GM18507 (cell line): ENCODE measurements around the gene MRPS5.

ENCODE experiments used
- DNase-seq: peaks from one replicate; pipeline ENCODE4 v3.0.0; 2011; ENCODE audit warnings: low read depth; ENCODE audit not compliant: insufficient read length; ENCODE audit errors: extremely low spot score
- FAIRE-seq: peaks from 2 replicates; lab custom pipeline; 2011; peaks lifted over from hg19 to GRCh38; lab: Jason Lieb, UNC

Gene MRPS5

DNA sequence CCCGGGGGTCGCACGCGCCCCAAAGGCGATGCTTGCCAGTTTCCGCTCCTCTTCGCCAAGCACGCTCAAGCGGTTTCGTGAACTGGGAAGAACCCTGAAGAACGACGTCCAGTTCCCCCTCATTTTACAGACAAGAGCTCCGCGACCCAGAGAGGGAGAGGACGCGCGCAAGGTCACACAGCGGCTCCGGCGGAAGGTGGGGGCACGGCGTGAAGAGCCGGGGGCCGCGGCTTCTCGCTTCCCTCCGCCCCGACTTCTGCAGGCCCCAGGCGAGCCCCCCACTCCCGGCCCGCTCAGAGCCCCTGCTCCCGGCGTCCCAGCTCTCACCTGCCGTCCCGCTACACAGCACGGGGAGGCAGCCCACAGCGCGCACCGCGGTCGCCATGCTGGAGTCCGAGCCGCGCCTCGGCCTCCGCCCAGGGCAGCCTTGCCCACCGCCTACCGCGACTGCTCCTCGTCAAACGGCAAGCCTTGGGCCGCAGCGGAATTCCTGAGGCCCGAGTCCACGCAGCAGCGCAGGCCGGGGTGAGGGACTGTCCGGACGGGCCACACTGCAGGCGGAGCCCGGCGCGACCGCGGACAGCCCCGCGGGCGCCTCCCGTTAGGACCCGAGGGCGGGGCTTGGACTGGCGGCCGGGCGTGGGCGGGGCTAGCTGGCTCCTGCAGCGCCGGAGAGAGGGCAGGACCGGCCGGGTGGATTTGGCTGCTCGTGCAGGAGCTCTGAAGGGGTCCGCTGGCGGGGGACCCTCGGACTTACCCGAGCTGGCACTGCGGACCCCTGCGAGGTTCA lies at the start of gene MRPS5:
MRPS5 (minus strand) TSS at position 402 of the 790 bp plus-strand sequence; CDS start at position 385, 17 bp downstream.
- FAIRE-seq: peak; percentile 29
- peak; percentile 91 for DNase-seq

- DNase-seq (no peak), FAIRE-seq (no peak)
These were observed 44.6 kb upstream of the MRPS5 start for GRCh38 chr2:95166065-95166763.

DNA sequence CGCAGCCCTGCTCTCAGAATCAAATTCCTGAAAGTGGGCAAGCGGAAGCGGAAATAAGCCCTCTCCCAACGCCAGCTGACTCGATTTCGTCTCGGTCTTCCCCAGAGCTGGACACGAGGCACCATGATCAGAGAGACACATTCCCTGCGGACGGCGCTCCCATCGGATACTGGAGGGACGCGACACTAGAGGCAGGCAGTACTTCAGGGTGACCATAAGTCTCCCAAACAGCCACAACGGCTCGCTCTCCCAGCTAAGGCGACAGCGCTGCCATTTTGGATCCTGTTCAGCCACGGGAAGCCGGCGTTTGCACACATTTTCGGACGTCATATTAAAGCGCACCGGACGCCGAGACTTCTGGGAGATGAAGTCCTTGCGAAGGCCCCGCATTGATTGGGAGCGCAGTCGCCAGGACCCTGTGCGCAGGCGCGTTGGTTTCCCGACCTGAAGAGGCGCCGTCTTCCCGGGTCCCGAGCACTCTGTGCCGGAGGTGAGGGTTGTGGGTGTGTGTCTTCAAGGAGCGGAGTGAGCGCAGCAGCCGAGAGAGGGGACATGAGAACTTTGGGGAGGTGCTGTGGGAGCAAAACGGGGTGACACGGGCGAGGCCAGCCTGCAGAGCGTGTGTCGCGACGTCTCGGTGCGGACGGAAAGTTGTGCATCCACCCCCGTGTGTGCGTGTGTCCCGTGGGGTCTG lies 43.9 kb upstream of the MRPS5 start, which contains the start of gene ZNF2:
ZNF2 (plus strand) TSS at position 439 of the 694 bp plus-strand sequence. CDS start 10,418 bp downstream, outside the sequence.
- FAIRE-seq: peak; percentile 92

DNA sequence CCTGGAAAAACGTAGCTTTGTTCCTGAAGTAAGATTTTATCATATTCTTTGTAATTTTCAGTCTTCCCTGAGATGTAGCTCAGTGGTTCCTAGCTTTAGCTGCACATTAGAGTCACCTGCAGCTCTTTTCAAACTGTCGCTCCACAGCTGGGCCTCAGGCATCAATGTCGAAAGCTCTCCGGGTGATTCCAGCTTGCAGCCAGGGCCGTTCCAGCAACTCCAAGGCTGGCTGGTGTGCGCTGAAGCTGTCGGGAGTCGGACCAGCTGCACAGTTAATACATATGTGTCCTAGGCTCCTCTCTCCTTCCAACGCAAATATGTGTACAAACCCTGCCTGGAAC lies 43.4 kb upstream of the MRPS5 start:
- no peak for FAIRE-seq
- DNase-seq: no peak

More for the DNA sequence above, 43.9 kb upstream of the MRPS5 start, which contains the start of gene ZNF2:
- DNase-seq: peak; percentile 100

DNA sequence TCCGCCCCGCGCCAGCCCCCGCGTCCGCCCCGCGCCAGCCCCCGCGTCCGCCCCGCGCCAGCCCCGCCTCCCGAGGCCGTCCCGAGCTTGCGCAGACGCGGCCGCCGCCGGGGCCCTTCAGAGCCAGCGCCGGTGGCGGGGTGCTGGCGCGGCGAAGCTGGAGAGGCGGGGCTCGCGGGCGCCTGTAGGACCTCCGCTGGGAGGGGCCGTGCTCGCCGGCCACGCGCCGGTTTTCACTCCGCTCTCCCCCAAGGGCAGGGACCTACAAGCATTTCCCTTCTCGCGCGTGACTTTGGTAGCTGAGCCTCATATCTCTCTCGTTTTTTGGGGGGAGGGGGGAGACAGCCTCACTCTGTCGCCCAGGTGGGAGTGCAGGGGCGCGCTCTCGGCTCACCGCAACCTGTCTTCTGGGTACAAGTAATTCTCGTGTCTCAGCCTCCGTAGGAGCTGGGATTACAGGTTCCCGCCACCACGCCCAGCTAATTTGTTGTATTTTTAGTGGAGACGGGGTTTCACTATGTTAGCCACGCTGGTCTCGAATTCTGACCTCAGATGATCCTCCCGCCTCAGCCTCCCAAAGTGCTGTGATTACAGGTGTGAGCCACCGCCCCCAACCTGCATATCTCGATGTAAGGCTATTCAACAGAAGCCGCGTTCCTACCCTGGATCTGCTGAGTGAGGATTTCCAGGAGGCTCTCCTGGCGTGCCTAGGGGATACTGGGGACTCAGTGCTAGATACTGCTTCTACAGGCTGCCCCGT lies 38.3 kb upstream of the MRPS5 start, which contains the start of gene ZNF514:
ZNF514 (minus strand) TSS at position 159 of the 760 bp plus-strand sequence. CDS start 6,595 bp downstream, outside the sequence.
- FAIRE-seq (no peak), DNase-seq (peak; percentile 59)

DNA sequence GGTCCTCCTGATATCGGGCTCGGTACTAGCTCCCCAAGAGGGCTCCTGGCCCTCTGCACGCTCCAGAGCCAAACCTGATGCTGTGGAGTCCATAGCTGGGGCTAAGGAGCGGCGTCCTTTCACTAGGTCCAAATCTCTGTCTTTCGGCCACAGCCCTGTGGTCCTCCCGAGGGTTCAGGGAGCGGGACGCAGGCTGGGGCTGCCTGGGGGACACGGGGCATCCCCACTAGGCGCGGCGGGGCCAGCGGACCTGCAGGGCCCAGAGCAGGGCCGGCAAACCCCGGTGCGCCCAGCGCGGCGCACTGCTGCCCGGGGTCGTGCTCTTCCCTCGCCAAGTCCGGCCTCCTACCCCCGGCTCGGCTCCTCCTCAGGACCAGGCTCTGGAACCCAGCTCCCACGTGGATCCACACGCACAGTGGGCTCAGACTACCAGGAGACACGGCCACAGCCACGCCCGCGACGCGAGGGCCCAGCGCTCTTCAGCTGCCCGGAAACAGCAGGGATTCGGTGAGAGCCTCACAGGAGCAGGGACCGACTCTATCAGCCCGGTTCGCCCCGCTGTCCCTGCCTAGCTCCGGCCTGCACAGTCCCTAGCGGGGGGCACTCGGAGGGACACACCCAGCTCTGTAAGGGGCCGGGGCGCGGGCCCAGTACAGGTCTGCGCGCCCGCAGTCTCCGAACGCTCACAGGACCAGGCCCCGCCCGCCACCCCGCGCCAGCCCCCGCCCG lies 37.4 kb upstream of the MRPS5 start:
- DNase-seq (no peak), FAIRE-seq (no peak)

- DNase-seq (no peak), FAIRE-seq (no peak)
These were observed 36.8 kb upstream of the MRPS5 start for GRCh38 chr2:95158441-95158840.

- DNase-seq (no peak), FAIRE-seq (no peak)
These were observed 27.9 kb upstream of the MRPS5 start for GRCh38 chr2:95149397-95149984.

GRCh38 chr2:95143838-95144237 lies 22.2 kb upstream of the MRPS5 start:
- FAIRE-seq (no peak), DNase-seq (no peak)

DNA sequence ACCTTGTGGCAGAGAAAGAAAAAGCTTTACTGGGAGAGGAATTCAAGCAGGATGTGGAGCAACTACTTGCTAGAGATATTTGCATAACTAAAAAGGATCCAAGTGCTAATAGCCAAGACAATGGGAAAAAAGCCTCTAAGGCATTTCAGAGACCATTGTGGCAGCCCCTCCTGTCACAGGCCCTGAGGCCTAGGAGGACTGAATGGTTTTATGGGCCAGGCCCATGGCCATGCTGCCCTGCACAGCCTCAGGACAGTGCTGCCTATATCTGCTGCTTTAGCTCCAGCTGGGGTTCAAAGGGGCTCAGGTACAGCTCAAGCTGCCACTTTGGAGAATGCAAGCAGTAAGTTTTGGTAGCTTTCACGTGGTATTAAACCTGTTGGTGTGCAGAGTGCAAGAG lies 17.1 kb upstream of the MRPS5 start:
- FAIRE-seq: no peak

DNA sequence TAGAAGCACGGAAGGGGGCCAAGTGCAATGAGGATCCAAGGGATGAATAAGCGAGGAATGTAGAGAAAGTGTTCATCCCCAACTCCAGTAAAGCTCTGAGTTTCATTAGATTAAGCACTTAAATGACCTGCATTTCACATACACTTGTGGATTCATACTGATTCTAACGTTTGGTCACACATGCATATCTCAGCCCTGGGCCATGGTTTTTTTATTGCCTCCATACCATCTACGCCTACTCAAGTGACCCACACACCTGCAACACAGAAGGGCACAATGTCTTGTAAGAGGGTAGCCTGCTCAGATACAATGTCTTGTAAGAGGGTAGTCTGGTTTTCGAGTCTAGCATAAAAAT lies 566 bp upstream of the MRPS5 start:
- DNase-seq: no peak
- FAIRE-seq: no peak

More for the DNA sequence above, 17.1 kb upstream of the MRPS5 start:
- no peak for DNase-seq

DNA sequence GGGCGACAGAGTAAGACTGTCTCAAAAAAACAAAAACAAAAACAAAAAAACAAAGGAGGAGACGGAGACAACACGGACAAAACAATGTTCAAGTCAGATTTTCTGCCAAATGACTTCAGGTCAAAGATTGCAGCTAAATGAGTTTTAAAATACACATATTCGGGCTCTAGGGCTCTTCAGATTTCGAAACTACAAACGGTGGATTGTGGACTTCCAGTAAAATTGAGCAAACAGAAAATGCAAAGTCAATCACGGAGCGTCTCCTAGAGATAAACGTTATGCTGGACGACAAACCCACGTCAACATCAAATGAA lies 558 bp downstream of the MRPS5 start:
- FAIRE-seq (peak; percentile 46), DNase-seq (no peak)

DNA sequence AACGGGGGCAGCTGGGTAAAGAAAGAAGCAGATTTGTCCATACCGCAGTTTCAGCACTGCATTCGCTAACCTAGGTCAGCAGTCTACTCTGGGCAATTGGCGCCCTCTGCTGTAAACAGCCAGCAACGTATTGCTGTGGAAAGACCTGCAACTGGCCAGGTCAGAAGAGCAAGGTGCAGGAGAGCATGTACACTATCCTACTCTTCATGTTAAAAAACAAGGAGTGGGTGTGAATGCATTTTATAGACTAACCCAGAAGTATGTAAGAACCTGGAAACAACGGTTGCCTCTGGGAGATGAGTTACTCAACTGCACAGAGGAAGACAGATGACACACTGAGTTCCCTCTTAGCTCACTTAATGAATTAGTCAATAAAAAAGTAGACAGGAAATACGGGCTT lies 6.2 kb downstream of the MRPS5 start:
- FAIRE-seq: peak; percentile 84
- DNase-seq: peak; percentile 30

DNA sequence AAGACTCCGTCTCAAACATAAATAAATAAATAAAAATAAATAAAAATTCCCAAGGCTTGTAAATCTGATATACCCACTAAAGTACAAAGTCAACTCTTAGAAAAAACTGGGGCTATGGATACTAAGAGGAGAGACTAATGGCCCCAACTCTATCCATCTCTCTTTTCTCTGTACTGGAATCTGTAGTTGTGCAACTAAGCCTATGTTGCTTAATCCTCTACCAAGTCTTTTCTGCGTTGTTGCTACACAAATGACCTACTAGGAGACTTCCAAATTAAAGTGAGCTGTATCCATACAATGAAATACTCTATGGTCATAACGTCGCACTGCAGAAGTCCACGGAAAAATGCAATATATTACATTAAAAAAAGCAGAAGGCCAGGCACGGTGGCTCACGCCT lies 8.1 kb downstream of the MRPS5 start:
- FAIRE-seq (no peak), DNase-seq (no peak)

DNA sequence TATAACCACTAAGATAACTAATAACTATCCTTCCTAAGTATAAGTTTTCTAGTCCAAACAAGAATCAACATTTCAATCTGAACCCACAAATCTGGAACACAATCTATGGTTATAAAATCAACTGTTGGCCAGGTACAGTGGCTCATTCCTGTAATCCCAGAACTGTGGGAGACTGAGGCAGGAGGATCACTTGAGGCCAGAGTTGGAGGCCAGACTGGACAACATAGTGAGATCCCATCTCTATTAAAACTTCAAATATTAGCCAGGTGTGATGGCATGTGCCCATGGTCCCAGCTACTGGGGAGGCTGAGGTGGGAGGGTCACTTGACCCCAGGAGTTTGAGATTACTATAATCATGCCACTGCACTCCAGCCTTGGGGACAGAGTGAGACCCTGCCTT lies 11.2 kb downstream of the MRPS5 start:
- DNase-seq (no peak), FAIRE-seq (no peak)

- DNase-seq: no peak
- FAIRE-seq: no peak
These were observed 12.3 kb downstream of the MRPS5 start for GRCh38 chr2:95109260-95109659.

- DNase-seq: no peak
- no peak for FAIRE-seq
These were observed 15.5 kb downstream of the MRPS5 start for GRCh38 chr2:95106081-95106480.

DNA sequence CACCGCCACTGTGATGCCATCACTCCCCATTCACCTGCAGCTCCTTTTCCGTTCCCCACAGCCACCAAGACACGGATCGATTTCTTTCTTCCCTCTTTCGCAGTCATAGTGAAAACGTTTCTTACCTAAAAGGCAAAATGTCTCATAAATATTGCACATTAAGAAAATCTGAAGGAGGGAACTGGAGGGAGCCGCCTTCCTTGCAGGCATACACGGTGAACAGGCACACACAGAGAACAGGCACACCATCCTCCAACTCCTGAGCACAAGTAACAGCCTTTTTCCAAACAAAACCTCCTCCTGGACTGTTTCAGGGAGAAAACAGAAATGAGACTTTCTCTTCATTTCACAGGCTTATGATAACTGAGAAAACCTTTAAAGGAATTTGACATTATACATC lies 17.0 kb downstream of the MRPS5 start:
- no peak for FAIRE-seq
- DNase-seq: no peak

DNA sequence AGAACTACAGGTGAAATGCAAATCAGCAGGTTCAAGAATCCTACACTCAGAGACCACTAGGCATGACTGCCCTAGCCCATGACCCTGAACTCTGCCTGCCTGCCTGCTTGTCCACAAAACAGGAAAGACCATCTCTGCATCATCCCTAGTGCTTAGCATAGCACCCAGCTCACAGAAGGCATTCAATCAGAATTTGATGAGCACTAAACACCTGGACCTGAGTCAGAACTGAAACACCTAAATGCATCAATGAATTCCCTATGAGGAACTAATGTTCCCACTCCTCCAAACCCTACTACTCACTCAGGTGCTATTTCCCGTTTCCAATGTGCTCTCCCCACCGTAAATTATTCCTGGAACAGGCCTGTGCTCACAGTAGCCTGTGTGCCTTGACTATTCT lies 21.7 kb downstream of the MRPS5 start:
- DNase-seq (no peak), FAIRE-seq (no peak)
